Pancreas (tissue), 10 donors: ENCODE measurements around the gene KCNK18. TPM values are rescaled to one million over a fixed set of nuclear protein-coding genes. Genes with fewer than 3 reads are reported as not detected.

ENCODE experiments used
- ATAC-seq, 4 donors: fragments of 200-7000 bp; cut with Tn5 transposase; one replicate each; pipeline versions ENCODE4 v1.8.0 to v1.9.1; 2020; ENCODE audit warnings: mild to moderate bottlenecking in 4 of 4, moderate library complexity in 4 of 4
- DNase-seq, 6 donors: peaks; one replicate each; pipeline ENCODE4 v3.0.0-alpha.2; 2020
- FAIRE-seq: peaks from 2 replicates; lab custom pipeline; 2012; peaks lifted over from hg19 to GRCh38; lab: Jason Lieb, UNC
- H3K27ac ChIP-seq, 4 donors: fragments of 200-600 bp; sonication (generic); 1 replicate in 3 of 4; 2 replicates in 1 of 4; pipeline versions ENCODE4 v1.5.0 to v1.8.0; 2020
- H3K27me3 ChIP-seq, 4 donors: fragments of 200-600 bp; one replicate each; pipeline ENCODE4 v1.8.0; 2021
- H3K36me3 ChIP-seq, 3 donors: fragments of 200-600 bp; sonication (generic) in 1 of 3; one replicate each; pipeline versions ENCODE4 v1.5.0 to v1.8.0; 2020 to 2021
- H3K4me1 ChIP-seq, 3 donors: fragments of 200-600 bp; one replicate each; pipeline ENCODE4 v1.8.0; 2021
- H3K4me3 ChIP-seq, 4 donors: fragments of 200-600 bp; sonication (generic) in 2 of 4; one replicate each; pipeline versions ENCODE4 v1.5.0 to v1.8.0; 2020 to 2021
- H3K9me3 ChIP-seq, 4 donors: fragments of 200-600 bp; one replicate each; pipeline ENCODE4 v1.8.0; 2021
- CTCF ChIP-seq, 4 donors: fragments of 200-600 bp; sonication (generic) in 3 of 4; IDR thresholded peaks; one replicate each; pipeline versions ENCODE4 v1.5.0 to v1.8.0; 2021; ENCODE audit warnings: antibody characterized with exemption in 4 of 4
- WGBS, 2 donors: extraction: QIAGEN DNeasy Blood & Tissue Kit; methylation state at CpG; one replicate each; pipeline ENCODE4 v1.1.7; 2013; 5-methylcytosine and 5-hydroxymethylcytosine counted together
- intact Hi-C, 3 donors: fragments of 100-400 bp; cut with DNase I; formaldehyde crosslinking; loops; one replicate each; pipeline versions ENCODE4 v1.11.1 to v1.14.2; 2022
- polyA plus RNA-seq, 2 donors: library from polyadenylated mRNA; stranded (reverse); fragments of 200-250 nt; gene quantifications; one replicate each; pipeline ENCODE4 v1.2.3, GENCODE V29; 2013
- total RNA-seq, 6 donors: library from RNA; stranded (reverse); fragmentation: NEBNext Ultra II Directional in 4 of 6; extraction: Animal tissue kit (Norgen Biotek cat#: 25700) in 4 of 6; gene quantifications; one replicate each; pipeline versions ENCODE4 v1.2.1 to v1.2.4, GENCODE V29; 2021 to 2023
- donor health status: healthy with polysubstance abuse.
- donor health status: DM: no; HTN: no; CAD: no; lungs with moderate emphysema.
- donor health status: DM: no; HTN: no; CAD: no.
- donor health status: control.
- donor health status: control.
- donor health status: Bipolar disorder and iron deficiency.
- donor health status: DM: yes; HTN: yes; CAD: no.
- donor health status: DM: no; HTN: no; CAD: no.
- donor health status: DM: no; HTN: no; CAD: no.
- donor health status: DM: yes; HTN: yes; CAD: no.

Gene KCNK18
- total and polyA plus RNA-seq, 8 donors, result not detected

- Histone ChIP-seq H3K27ac (no peak overlapping the region), H3K4me1 (no peaks in the 10 kb centered on the region), H3K36me3 (no peaks in the 10 kb centered on the region), H3K9me3 (no peaks in the 10 kb centered on the region), H3K27me3 (no peaks in the 10 kb centered on the region), H3K4me3 (no peak overlapping the region)
- WGBS, 2 donors, result 74 to 82% methylated on average over 26 of the region's 26 CpGs
- DNase-seq, result no peak
- intact Hi-C loops, result no loop called here
- no peak for FAIRE-seq
- no peak for TF ChIP-seq CTCF (IDR thresholded peaks at IDR 0.05)
- ATAC-seq, result no peak
These were observed 57.8 kb downstream of the KCNK18 start for GRCh38 chr10:117254774-117255735.

GRCh38 chr10:117255835-117256460 is 58.7 kb downstream of the KCNK18 start:
- Histone ChIP-seq H3K9me3 (no peaks in the 10 kb centered on the region), H3K27me3 (no peaks in the 10 kb centered on the region), H3K27ac (no peak overlapping the region), H3K4me1 (no peaks in the 10 kb centered on the region), H3K36me3 (no peaks in the 10 kb centered on the region), H3K4me3 (no peak overlapping the region)
- intact Hi-C loops, result no loop called here
- ATAC-seq (no peak), FAIRE-seq (no peak), DNase-seq (no peak)
- WGBS, 2 donors, result 88 to 92% methylated on average over 9 of the region's 9 CpGs
- TF ChIP-seq CTCF (IDR thresholded peaks at IDR 0.05), result no peak

DNA sequence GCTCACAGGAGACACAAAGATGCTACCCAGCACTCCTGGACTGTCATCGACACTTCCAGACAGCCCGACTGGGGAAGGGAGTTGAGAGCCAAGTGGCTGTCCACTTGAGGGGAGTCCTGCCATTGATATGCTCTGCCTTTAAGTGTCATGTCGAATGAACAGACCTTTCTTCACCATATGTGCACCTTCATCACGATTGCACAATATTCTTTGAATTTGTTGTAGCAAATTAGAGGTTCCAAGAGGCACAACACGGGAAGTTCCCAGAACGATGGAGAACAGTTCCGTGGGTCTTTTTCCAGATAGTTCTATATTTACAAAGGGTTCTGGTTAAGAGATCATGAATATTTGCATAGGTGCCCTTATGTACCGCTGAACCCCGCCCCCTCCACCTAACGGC is 59.6 kb downstream of the KCNK18 start:
- DNase-seq (no peak), ATAC-seq (no peak), FAIRE-seq (no peak)
- Histone ChIP-seq H3K9me3 (no peaks in the 10 kb centered on the region), H3K27me3 (no peaks in the 10 kb centered on the region), H3K4me1 (no peaks in the 10 kb centered on the region), H3K27ac (no peak overlapping the region), H3K36me3 (no peaks in the 10 kb centered on the region), H3K4me3 (no peak overlapping the region)
- 70 to 72% methylated on average over 10 of the region's 10 CpGs for whole genome bisulfite sequencing, 2 donors
- no peak for TF ChIP-seq CTCF (IDR thresholded peaks at IDR 0.05)
- intact Hi-C loops, result no loop called here

GRCh38 chr10:117257721-117258120 is 60.4 kb downstream of the KCNK18 start:
- Histone ChIP-seq H3K36me3 (no peaks in the 10 kb centered on the region), H3K4me1 (no peaks in the 10 kb centered on the region), H3K27me3 (no peaks in the 10 kb centered on the region), H3K27ac (no peak overlapping the region), H3K9me3 (no peaks in the 10 kb centered on the region), H3K4me3 (no peak overlapping the region)
- TF ChIP-seq CTCF (IDR thresholded peaks at IDR 0.05), result no peak
- FAIRE-seq (no peak), DNase-seq (no peak), ATAC-seq (no peak)
- intact Hi-C loops, result no loop called here
- WGBS, 2 donors, result 79 to 90% methylated on average over 3 of the region's 3 CpGs
